ENCODE data around the gene EREG. TPM values are rescaled to one million over a fixed set of nuclear protein-coding genes. Genes with fewer than 3 reads are reported as not detected.

The EREG gene
- total RNA-seq, 2 donors from 2014 or later, result 0.11 TPM; not detected in 1

DNA sequence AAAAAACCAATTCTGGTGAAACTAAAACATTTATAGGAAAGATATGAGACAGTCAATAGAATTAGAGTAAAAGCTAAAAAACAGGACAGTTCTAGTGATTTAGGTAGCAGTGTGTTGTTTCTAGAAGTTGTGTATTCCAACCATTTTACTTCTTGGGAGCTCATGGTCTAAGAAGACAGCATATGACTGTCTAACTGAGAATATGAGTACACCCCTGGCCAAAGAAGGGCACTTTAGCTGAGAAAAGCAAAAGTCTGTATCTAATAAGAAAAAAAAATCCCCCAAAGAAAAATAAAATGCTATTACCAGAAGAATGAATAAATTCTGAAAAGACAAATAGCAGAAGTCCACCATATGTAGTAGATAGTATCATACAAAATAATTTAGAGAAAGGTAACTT, 26.4 kb downstream of the EREG start:
- Mint-ChIP-seq H3K27ac (no peak overlapping the region), H3K36me3 (ENCODE audit: low read depth) (no peaks in the 10 kb centered on the region), H3K4me1 (no peaks in the 10 kb centered on the region), H3K27me3 (ENCODE audit: insufficient read depth) (no peaks in the 10 kb centered on the region), H3K4me3 (no peak overlapping the region), H3K9me3 (no peaks in the 10 kb centered on the region)
- no peak overlapping the region for H3K4me3 ChIP-seq (ENCODE audit: low read length)
- TF ChIP-seq CTCF (conservative IDR thresholded peaks at IDR 0.05), result no peak
- no peaks in the 10 kb centered on the region for H3K4me1 ChIP-seq (ENCODE audit: control insufficient read depth, insufficient read depth, low read length)
- no peak overlapping the region for H3K9ac ChIP-seq (ENCODE audit: extremely low read depth, low read length, poor library complexity, severe bottlenecking)
- no peaks in the 10 kb centered on the region for H3K36me3 ChIP-seq (ENCODE audit: control insufficient read depth, insufficient read depth, low read length)
- no peak overlapping the region for H3K27ac ChIP-seq (ENCODE audit: low read depth, low read length)
- H3K9me3 ChIP-seq (ENCODE audit: control insufficient read depth, low read length), result no peaks in the 10 kb centered on the region
- no peak for DNase-seq
- H3K27me3 ChIP-seq (ENCODE audit: control insufficient read depth, insufficient read depth, low read length, poor library complexity, severe bottlenecking), result no peaks in the 10 kb centered on the region

GRCh38 chr4:74391890-74392475, 27.0 kb downstream of the EREG start:
- Histone ChIP-seq H3K9ac (ENCODE audit: extremely low read depth, low read length, poor library complexity, severe bottlenecking) (no peak overlapping the region), H3K27ac (ENCODE audit: low read depth, low read length) (no peak overlapping the region), H3K9me3 (ENCODE audit: control insufficient read depth, low read length) (no peaks in the 10 kb centered on the region), H3K27me3 (ENCODE audit: control insufficient read depth, insufficient read depth, low read length, poor library complexity, severe bottlenecking) (no peaks in the 10 kb centered on the region), H3K4me3 (ENCODE audit: low read length) (no peak overlapping the region), H3K4me1 (ENCODE audit: control insufficient read depth, insufficient read depth, low read length) (no peaks in the 10 kb centered on the region), H3K36me3 (ENCODE audit: control insufficient read depth, insufficient read depth, low read length) (no peaks in the 10 kb centered on the region)
- Mint-ChIP-seq H3K27ac (no peak overlapping the region), H3K9me3 (no peaks in the 10 kb centered on the region), H3K36me3 (ENCODE audit: low read depth) (no peaks in the 10 kb centered on the region), H3K4me3 (no peak overlapping the region), H3K27me3 (ENCODE audit: insufficient read depth) (no peaks in the 10 kb centered on the region), H3K4me1 (no peaks in the 10 kb centered on the region)
- TF ChIP-seq CTCF (conservative IDR thresholded peaks at IDR 0.05), result no peak
- WGBS, 2 experiments (ENCODE audit: insufficient coverage in 1 of 2, insufficient read length in 1 of 2), result 83% methylated on average over 2 of the region's 2 CpGs; no CpG with 5 or more reads in 1 of the 2 experiments
- no peak for DNase-seq

DNA sequence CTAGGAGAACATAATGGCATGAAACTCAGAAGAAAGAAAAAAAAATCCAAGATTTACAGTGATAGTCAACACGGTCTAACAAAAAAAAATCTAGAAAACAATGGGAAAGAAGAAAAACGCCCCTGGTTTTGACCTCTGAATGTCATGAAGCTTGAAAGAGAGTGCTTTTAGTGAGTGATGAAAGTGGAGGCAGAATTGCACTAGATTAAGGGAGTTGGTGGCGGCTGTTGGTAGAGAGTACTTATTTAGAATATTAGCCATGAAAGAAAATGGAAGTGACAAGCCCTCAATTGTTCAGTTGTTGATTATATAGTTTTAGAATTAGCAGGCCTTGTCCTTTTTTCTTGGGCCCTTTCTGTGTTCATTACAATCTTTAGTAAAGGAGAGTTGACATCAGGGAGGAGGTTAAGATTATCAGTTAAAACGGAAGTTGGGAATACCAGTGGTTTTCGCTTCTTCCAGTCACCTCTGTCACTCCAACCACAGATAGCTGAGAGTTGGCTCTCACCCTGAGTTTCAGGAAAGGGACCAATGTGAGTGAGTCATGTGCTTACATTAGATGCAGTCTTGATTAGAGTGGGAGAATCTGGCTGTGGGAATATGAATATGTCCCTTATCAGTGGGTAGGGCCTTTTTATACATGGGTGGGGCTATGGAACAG, 29.7 kb downstream of the EREG start:
- peaks cover 6% of the 10 kb centered on the region for H3K9me3 Mint-ChIP-seq
- H3K4me1 Mint-ChIP-seq, result no peaks in the 10 kb centered on the region
- no peak overlapping the region for H3K4me3 Mint-ChIP-seq
- H3K27ac Mint-ChIP-seq, result no peak overlapping the region
- no peak for DNase-seq
- Histone ChIP-seq H3K36me3 (ENCODE audit: control insufficient read depth, insufficient read depth, low read length) (no peaks in the 10 kb centered on the region), H3K27me3 (ENCODE audit: control insufficient read depth, insufficient read depth, low read length, poor library complexity, severe bottlenecking) (no peaks in the 10 kb centered on the region), H3K4me3 (ENCODE audit: low read length) (no peak overlapping the region), H3K4me1 (ENCODE audit: control insufficient read depth, insufficient read depth, low read length) (no peaks in the 10 kb centered on the region), H3K27ac (ENCODE audit: low read depth, low read length) (no peak overlapping the region), H3K9me3 (ENCODE audit: control insufficient read depth, low read length) (no peaks in the 10 kb centered on the region), H3K9ac (ENCODE audit: extremely low read depth, low read length, poor library complexity, severe bottlenecking) (no peak overlapping the region)
- no peaks in the 10 kb centered on the region for H3K36me3 Mint-ChIP-seq (ENCODE audit: low read depth)
- H3K27me3 Mint-ChIP-seq (ENCODE audit: insufficient read depth), result no peaks in the 10 kb centered on the region
- WGBS, 2 experiments (ENCODE audit: insufficient coverage in 1 of 2, insufficient read length in 1 of 2), result 91 to 96% methylated on average over 5 of the region's 5 CpGs
- TF ChIP-seq CTCF (conservative IDR thresholded peaks at IDR 0.05), result no peak

All from endodermal cell (in vitro differentiated cells).